Peyer's patch (tissue), 4 donors: Measurements from ENCODE around the gene PLIN4. TPM values are rescaled to one million over a fixed set of nuclear protein-coding genes. Genes with fewer than 3 reads are reported as not detected.
A peak's percentile ranks its signal among the peaks of the same experiment; 100 is the strongest.

ENCODE experiments used
- DNase-seq, 3 donors: peaks; one replicate each; pipeline ENCODE4 v3.0.0-alpha.2; 2017 to 2019
- H3K27ac ChIP-seq, 4 donors: fragments of 200-600 bp; sonication (generic); one replicate each; pipeline ENCODE4 v1.5.1; 2016 to 2019
- H3K27me3 ChIP-seq, 2 donors: fragments of 200-600 bp; sonication (generic); one replicate each; pipeline ENCODE4 v1.5.1; 2019
- H3K36me3 ChIP-seq, 3 donors: fragments of 200-600 bp; sonication (generic); one replicate each; pipeline ENCODE4 v1.5.1; 2016 to 2019
- H3K4me1 ChIP-seq, 4 donors: fragments of 200-600 bp; sonication (generic); one replicate each; pipeline ENCODE4 v1.5.1; 2016 to 2019
- H3K4me3 ChIP-seq, 4 donors: fragments of 200-600 bp; sonication (generic); 1 replicate in 3 of 4; 2 replicates in 1 of 4; pipeline ENCODE4 v1.5.1; 2016 to 2019; ENCODE audit warnings: mild to moderate bottlenecking in 1 of 4
- H3K9me3 ChIP-seq, 4 donors: fragments of 200-600 bp; sonication (generic); one replicate each; pipeline ENCODE4 v1.5.1; 2016 to 2019; ENCODE audit warnings: mild to moderate bottlenecking in 1 of 4
- POLR2A ChIP-seq, 2 donors: fragments of 450-650 bp; IDR thresholded peaks; one replicate each; pipeline ENCODE4 v1.5.1; 2017; ENCODE audit warnings: antibody characterized with exemption in 2 of 2, mild to moderate bottlenecking in 2 of 2, moderate library complexity in 2 of 2
- total RNA-seq, 4 donors: library from RNA; depleted of rRNA; stranded (reverse); fragments of >200 nt; gene quantifications; one replicate each; pipeline ENCODE4 v1.1.0, GENCODE V29; 2016
- TF ChIP-seq, protein P1 (sequence below), 6 experiments: fragments of 450-650 bp in 4 of 6; fragments of 200-600 bp in 2 of 6; sonication (generic) in 1 of 6; IDR thresholded peaks; one replicate each; pipeline ENCODE4 v1.5.1; 2017 to 2019; ENCODE audit warnings: antibody characterized with exemption in 6 of 6, mild to moderate bottlenecking in 3 of 6, moderate library complexity in 1 of 6

PLIN4 gene
- total RNA-seq, 4 donors from 2014 or later = 0.83 to 5.1 (median 2.3) TPM

DNA sequence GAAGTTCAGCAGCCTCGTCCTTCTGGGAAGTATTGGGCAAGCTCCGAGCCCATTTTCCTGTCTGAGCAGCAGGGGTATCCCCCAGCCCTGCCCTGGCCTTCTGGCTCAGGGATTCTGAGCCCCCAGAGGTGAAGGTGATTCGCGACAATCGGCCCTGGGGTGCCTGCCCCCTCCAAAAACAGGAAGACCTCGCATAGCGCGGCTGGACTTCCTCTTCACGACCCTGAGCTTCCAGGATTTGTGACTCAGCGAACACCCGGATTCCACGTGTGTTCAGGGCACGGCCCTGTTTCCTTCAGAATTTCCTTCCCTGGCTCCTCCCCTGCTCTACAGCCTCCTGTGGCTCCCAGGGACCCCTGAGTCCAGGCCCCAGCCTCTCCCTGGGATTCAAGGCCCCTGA, 41.3 kb upstream of the PLIN4 start, which contains the start of gene SEMA6B:
SEMA6B (minus strand) TSS at position 116 of the 400 bp plus-strand sequence. CDS start 1,227 bp downstream, outside the sequence.
- peak within 1 kb of the TSS in 3 of 4 donors; percentile 13 to 65 (median 61) for H3K27ac ChIP-seq
- no peaks in the 10 kb centered on the region for H3K9me3 ChIP-seq
- TF ChIP-seq, protein P1, sequence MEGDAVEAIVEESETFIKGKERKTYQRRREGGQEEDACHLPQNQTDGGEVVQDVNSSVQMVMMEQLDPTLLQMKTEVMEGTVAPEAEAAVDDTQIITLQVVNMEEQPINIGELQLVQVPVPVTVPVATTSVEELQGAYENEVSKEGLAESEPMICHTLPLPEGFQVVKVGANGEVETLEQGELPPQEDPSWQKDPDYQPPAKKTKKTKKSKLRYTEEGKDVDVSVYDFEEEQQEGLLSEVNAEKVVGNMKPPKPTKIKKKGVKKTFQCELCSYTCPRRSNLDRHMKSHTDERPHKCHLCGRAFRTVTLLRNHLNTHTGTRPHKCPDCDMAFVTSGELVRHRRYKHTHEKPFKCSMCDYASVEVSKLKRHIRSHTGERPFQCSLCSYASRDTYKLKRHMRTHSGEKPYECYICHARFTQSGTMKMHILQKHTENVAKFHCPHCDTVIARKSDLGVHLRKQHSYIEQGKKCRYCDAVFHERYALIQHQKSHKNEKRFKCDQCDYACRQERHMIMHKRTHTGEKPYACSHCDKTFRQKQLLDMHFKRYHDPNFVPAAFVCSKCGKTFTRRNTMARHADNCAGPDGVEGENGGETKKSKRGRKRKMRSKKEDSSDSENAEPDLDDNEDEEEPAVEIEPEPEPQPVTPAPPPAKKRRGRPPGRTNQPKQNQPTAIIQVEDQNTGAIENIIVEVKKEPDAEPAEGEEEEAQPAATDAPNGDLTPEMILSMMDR (IDR thresholded peaks at IDR 0.05) = no peak
- no peak for TF ChIP-seq POLR2A (IDR thresholded peaks at IDR 0.05)
- peak in 2 of 3 donors; percentile 48 to 59 for DNase-seq
- peaks cover 0 to 7% (median 0%) of the 10 kb centered on the region in 4 donors for H3K4me1 ChIP-seq
- no peaks in the 10 kb centered on the region for H3K27me3 ChIP-seq
- peak within 1 kb of the TSS in 3 of 4 donors; percentile 3 to 32 (median 30) for H3K4me3 ChIP-seq
- no peaks in the 10 kb centered on the region for H3K36me3 ChIP-seq

DNA sequence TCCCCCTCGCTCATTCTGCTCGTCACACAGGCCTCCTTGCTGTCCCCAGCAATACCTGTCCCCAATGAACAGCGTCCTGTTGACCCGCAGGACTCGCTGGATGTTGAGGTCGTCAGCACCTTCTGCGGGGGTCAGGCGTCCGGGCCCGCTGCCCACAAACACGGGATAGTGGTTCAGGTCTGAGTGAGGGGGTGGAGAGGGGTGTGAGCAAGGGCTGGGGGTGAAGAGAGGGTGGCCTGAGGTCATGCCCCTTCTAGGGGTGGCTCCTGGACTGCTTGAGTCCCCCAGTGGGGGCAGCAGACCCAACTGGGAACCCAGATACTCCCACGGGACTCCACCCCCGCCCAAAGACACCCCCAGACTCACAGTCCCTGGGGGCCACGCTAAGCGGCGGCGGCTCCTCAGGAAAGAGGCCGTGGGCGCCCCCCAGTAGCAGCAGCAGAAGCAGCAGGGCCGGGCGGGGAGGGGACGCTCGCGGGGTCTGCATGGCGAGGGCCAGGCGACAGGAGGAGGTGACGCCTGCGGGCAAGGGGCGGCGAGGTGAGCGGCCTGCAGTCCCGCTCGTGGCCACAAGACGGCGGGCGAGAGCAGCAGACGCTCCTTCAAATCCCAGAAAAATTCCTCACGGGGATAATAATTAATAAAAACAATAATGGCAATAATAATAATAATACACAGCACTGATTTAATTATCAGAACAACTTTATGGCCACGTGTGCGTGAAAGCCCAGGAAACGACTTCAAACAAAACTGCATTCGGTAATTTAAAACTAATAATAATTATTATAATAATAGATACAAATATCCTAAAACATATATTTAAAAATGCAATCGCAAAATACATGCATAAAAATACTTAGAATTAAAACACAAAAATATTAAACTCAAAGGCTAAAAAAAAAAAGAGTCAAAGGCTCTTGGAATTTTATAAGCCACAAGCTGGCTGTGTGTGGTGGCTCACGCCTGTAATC, 40.0 kb upstream of the PLIN4 start:
- Histone ChIP-seq H3K4me3 (peak overlapping the region in 2 of 4 donors; percentile 17 to 32), H3K4me1 (peaks cover 0 to 7% (median 0%) of the 10 kb centered on the region in 4 donors), H3K9me3 (no peaks in the 10 kb centered on the region), H3K27me3 (no peaks in the 10 kb centered on the region), H3K36me3 (no peaks in the 10 kb centered on the region), H3K27ac (peak overlapping the region in 1 of 4 donors; percentile 61)
- peak in 1 of 3 donors; percentile 65 for DNase-seq
- no peak for TF ChIP-seq POLR2A (IDR thresholded peaks at IDR 0.05)
- TF ChIP-seq, protein P1 (IDR thresholded peaks at IDR 0.05) = peak; percentile 84 to 99 (median 91)

DNA sequence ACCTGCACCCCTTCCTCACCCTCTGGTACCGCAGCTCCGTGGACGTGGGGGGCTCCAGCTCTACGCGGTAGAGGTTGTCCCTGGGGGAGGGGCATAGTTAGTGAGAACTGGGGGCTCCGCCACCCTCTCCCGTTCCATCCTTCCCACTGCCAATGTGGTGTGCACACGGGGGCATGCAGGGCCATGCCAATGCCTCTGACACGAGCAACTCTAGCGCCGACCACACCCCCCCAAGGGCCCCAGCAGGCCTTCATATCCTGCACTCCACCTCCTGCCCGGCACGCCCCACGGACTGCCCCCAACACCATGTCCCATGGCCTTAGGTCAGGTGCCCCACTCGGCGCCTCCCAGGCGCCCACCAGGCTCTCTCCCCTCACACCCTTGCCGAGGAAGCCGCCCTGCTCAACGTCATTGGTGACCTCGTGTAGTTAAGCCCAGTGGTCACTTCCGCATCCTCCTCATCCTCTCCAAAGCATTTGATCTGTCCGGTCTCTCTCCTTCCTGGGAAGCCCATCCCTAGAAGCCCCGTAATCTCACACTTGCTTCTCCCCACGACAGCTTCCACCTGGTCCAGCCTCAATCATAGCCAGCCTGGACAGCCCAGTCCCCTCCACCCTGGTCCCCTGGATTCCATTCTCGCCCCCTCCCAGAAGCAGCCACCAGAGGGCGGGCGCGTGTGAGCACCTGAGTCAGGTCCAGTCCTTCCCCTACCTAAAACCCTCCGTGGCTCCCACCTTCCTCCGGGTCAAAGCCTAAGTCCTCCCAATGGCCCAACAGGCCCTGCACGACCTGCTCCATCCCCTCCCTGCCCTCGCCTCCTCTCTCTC, 39.1 kb upstream of the PLIN4 start:
- H3K27ac ChIP-seq = no peak overlapping the region
- no peaks in the 10 kb centered on the region for H3K36me3 ChIP-seq
- H3K4me1 ChIP-seq = peaks cover 0 to 7% (median 0%) of the 10 kb centered on the region in 4 donors
- TF ChIP-seq, protein P1 (IDR thresholded peaks at IDR 0.05) = peak in 3 of 6 experiments; percentile 6 to 18 (median 16)
- TF ChIP-seq POLR2A (IDR thresholded peaks at IDR 0.05) = no peak
- no peak for DNase-seq
- H3K9me3 ChIP-seq = no peaks in the 10 kb centered on the region
- H3K27me3 ChIP-seq = no peaks in the 10 kb centered on the region
- H3K4me3 ChIP-seq = no peak overlapping the region

DNA sequence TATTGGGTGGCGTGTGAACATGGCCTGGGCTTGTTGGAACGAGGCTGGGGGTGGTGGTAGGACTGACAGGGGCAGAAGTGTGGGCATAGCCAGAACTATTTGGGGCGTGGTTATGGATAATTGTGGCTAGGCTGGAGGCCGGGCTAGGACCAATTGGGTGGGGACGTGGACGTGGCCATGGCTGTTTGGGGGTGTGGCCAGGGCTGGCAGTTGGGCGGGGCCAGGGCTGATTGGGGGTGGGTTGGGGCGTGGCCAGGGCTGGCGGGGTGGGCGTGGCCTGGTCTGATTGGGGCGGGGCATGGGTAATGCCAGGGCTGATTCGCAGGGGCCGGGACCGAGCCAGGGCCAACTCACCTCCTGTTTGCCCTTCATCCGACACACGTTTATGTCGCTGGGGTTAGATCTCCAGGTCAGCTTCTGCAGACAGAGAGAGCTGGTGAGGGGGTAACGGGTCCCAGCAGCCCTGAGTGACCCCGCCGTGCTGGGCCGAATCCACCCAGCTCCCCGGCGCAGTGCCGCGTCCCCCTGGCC, 38.4 kb upstream of the PLIN4 start:
- TF ChIP-seq, protein P1 (IDR thresholded peaks at IDR 0.05) = no peak
- TF ChIP-seq POLR2A (IDR thresholded peaks at IDR 0.05) = no peak

More for the DNA sequence above, 38.4 kb upstream of the PLIN4 start:
- H3K9me3 ChIP-seq = no peaks in the 10 kb centered on the region
- peaks cover 0 to 7% (median 0%) of the 10 kb centered on the region in 4 donors for H3K4me1 ChIP-seq
- no peak overlapping the region for H3K4me3 ChIP-seq
- H3K27ac ChIP-seq = no peak overlapping the region
- DNase-seq = no peak
- H3K36me3 ChIP-seq = no peaks in the 10 kb centered on the region
- no peaks in the 10 kb centered on the region for H3K27me3 ChIP-seq
